Measurements from ENCODE around the gene ULBP3.
"Not testable (repeated sequence)": the region's sequence is repeated elsewhere in the genome, so short reads cannot be mapped to it uniquely, and the experiment has no call there.

The ULBP3 gene

GRCh38 chr6:150088481-150089154 lies 19.7 kb upstream of the ULBP3 start:
- no peaks in the 10 kb centered on the region for H3K36me3 Mint-ChIP-seq (ENCODE audit: low read depth)
- no peak overlapping the region for H3K4me3 Mint-ChIP-seq
- no peak overlapping the region for H3K27ac Mint-ChIP-seq
- H3K4me1 Mint-ChIP-seq (ENCODE audit: low read depth): no peaks in the 10 kb centered on the region
- peaks cover 21% of the 10 kb centered on the region for H3K27me3 Mint-ChIP-seq (ENCODE audit: low read depth)
- no peaks in the 10 kb centered on the region for H3K9me3 Mint-ChIP-seq

- Mint-ChIP-seq H3K36me3 (ENCODE audit: low read depth) (no peaks in the 10 kb centered on the region), H3K9me3 (no peaks in the 10 kb centered on the region), H3K27me3 (ENCODE audit: low read depth) (peaks cover 25% of the 10 kb centered on the region), H3K4me3 (no peak overlapping the region), H3K4me1 (ENCODE audit: low read depth) (no peaks in the 10 kb centered on the region), H3K27ac (no peak overlapping the region)
These were observed 18.4 kb upstream of the ULBP3 start for GRCh38 chr6:150087336-150087735.

DNA sequence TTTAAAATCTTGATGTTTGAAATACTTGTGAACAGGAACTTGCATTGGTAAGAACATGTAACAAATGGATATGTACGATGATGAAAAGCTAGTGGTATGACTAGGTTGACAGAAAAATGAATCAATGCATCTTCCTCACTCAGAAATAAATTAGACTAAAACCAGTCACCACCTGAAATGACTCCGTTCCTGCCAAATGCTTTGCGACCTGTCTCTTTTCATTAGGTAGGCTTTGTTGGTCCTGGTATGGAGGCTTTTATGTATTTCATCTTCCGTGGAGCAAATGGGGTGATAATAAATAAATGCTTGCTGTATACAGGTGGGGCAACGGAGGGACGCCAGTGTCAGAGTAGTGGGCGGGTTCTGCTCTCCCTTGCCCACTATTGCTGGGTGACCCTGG lies 17.1 kb upstream of the ULBP3 start:
- Mint-ChIP-seq H3K27ac (no peak overlapping the region), H3K36me3 (ENCODE audit: low read depth) (no peaks in the 10 kb centered on the region), H3K4me1 (ENCODE audit: low read depth) (no peaks in the 10 kb centered on the region), H3K9me3 (no peaks in the 10 kb centered on the region), H3K27me3 (ENCODE audit: low read depth) (peaks cover 25% of the 10 kb centered on the region), H3K4me3 (no peak overlapping the region)

GRCh38 chr6:150084426-150084825 lies 15.5 kb upstream of the ULBP3 start:
- Mint-ChIP-seq H3K36me3 (ENCODE audit: low read depth) (no peaks in the 10 kb centered on the region), H3K27me3 (ENCODE audit: low read depth) (peaks cover 27% of the 10 kb centered on the region), H3K9me3 (no peaks in the 10 kb centered on the region), H3K27ac (no peak overlapping the region), H3K4me3 (no peak overlapping the region), H3K4me1 (ENCODE audit: low read depth) (peaks cover 5% of the 10 kb centered on the region)

DNA sequence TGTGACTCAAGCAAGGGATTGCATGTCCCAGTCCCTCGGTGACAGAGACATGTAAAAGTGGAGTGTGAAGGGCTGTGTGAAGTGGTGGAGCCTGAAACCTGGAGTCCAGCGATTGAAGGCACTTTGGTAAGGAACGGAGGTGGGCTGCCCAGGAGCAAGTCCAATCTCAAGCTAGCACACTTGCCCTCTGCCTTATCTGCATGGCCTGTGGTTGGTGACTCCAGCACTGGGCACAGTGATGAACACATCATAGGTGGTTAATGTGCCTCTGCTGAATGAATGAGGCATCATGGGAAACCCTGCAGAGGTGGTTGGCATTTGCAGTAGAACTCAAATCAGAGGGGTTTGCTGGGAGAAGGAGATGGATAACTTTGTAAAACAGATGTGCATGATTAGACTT lies 14.9 kb upstream of the ULBP3 start:
- Mint-ChIP-seq H3K27ac (no peak overlapping the region), H3K27me3 (ENCODE audit: low read depth) (peaks cover 28% of the 10 kb centered on the region), H3K4me1 (ENCODE audit: low read depth) (peaks cover 8% of the 10 kb centered on the region), H3K4me3 (no peak overlapping the region), H3K9me3 (no peaks in the 10 kb centered on the region), H3K36me3 (ENCODE audit: low read depth) (no peaks in the 10 kb centered on the region)

DNA sequence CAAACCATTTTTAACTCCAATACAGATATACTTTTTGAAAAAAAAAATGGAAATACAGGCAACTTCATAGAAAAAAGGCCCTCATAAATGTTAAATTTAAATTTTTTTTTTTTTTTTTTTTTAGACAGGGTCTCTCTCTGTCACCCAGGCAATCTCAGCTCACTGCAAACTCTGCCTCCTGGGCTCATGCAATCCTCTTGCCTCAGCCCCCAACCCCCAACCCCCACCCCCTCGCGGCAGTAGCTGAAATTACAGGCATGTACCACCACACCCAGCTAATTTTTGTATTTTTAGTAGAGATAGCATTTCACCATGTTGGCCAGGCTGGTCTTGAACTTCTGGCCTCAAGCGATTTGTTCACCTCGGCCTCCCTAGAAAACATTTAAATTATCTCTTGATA lies 12.8 kb upstream of the ULBP3 start:
- H3K4me3 Mint-ChIP-seq: no peak overlapping the region
- no peak overlapping the region for H3K27ac Mint-ChIP-seq
- peaks cover 10% of the 10 kb centered on the region for H3K4me1 Mint-ChIP-seq (ENCODE audit: low read depth)
- H3K36me3 Mint-ChIP-seq (ENCODE audit: low read depth): no peaks in the 10 kb centered on the region
- peaks cover 39% of the 10 kb centered on the region for H3K27me3 Mint-ChIP-seq (ENCODE audit: low read depth)
- no peaks in the 10 kb centered on the region for H3K9me3 Mint-ChIP-seq

DNA sequence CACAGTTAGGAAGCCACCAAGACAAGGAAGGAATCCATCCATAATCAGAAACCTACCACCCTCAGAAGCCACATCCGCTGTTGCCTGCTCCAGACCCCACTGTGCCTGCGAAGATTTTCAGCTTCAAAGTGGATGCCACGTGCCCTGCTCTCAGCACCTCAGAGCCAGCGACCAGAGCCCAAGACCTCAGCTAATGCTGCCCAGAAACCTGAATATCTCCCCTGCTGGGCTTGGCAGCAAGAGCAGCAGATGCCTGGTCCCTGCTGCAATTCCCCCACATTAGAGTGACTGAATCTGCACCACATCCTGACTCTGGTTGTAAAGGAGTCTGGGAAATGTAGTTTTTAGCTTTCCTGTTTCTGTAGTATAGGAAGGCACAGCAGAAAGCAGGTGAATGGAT lies 10.7 kb upstream of the ULBP3 start:
- Mint-ChIP-seq H3K27me3 (ENCODE audit: low read depth) (peaks cover 47% of the 10 kb centered on the region), H3K27ac (no peak overlapping the region), H3K4me3 (peak overlapping the region; percentile 30), H3K9me3 (no peaks in the 10 kb centered on the region), H3K36me3 (ENCODE audit: low read depth) (no peaks in the 10 kb centered on the region), H3K4me1 (ENCODE audit: low read depth) (peaks cover 15% of the 10 kb centered on the region)

- H3K4me3 Mint-ChIP-seq: no peak overlapping the region
- peaks cover 51% of the 10 kb centered on the region for H3K27me3 Mint-ChIP-seq (ENCODE audit: low read depth)
- H3K4me1 Mint-ChIP-seq (ENCODE audit: low read depth): peaks cover 15% of the 10 kb centered on the region
- H3K36me3 Mint-ChIP-seq (ENCODE audit: low read depth): no peaks in the 10 kb centered on the region
- H3K27ac Mint-ChIP-seq: no peak overlapping the region
- H3K9me3 Mint-ChIP-seq: no peaks in the 10 kb centered on the region
These were observed 9.9 kb upstream of the ULBP3 start for GRCh38 chr6:150078788-150079187.

DNA sequence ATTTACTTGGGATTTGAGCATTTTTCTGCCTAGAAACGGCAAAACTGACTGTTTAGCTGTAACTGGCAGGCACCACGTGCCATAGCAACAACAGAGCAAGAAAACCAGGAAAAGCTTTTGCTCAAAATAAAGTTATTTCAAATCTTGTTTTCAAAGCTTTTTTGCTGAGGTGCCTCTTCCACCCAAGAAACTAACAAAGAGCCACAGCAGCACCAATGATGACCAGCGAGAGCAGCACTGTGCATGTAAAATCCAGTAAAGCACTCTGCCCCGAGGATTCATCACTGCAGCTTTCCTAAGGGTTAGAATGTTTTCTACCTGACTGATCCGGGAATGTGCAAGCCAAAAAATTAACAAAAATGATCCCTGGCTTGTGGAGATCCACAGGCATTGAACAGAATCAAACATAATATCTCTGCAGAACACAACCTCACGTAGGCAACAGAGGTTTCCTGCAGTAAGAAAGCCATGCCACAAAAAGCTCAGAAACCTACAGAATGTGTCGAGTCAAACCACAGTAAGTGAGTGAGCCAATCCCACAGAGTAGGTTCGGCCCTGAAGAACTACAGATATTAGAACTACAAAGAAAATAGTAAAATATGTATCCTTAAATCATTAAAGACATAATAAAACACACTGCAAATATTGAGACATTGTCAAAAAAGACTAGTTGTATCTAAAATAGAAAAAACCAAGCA lies 7.4 kb upstream of the ULBP3 start:
- Mint-ChIP-seq H3K27me3 (ENCODE audit: low read depth) (peaks cover 45% of the 10 kb centered on the region), H3K36me3 (ENCODE audit: low read depth) (no peaks in the 10 kb centered on the region), H3K9me3 (no peaks in the 10 kb centered on the region), H3K27ac (no peak overlapping the region), H3K4me3 (peak overlapping the region; percentile 7), H3K4me1 (ENCODE audit: low read depth) (peaks cover 18% of the 10 kb centered on the region)

- Mint-ChIP-seq H3K9me3 (no peaks in the 10 kb centered on the region), H3K27ac (no peak overlapping the region), H3K4me1 (ENCODE audit: low read depth) (peaks cover 24% of the 10 kb centered on the region), H3K4me3 (no peak overlapping the region), H3K36me3 (ENCODE audit: low read depth) (no peaks in the 10 kb centered on the region), H3K27me3 (ENCODE audit: low read depth) (peaks cover 45% of the 10 kb centered on the region)
These were observed 6.1 kb upstream of the ULBP3 start for GRCh38 chr6:150075034-150075421.

DNA sequence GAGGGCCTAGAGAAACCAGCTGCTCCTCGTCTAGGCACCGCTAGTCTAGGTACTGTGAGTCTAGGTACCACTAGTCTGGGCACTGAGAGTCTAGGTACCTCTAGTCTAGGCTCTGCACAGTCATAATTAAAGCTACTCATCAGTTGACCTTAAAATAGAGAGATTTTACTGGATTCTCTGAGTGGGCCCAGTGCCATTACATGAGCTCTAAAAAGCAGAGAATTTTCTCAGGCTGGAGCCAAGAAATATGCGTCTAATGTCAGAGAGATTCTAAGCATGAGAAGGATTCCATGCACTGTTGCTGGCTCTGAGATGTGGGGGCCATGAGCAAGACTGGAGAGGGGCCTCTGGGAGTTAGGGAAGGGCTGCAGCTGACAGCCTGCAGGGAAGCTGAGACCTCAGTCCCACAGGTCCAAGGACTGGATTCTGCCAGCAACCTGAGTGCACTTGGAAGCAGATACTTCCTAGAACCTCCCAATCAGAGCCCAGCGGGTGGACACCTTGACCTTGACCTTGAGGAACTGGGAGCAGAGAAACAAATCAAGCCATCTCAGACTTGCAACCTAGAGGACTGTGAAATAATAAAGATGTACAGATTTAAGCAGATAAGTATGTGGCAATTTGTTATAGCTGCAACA lies 5.6 kb upstream of the ULBP3 start:
- H3K4me3 Mint-ChIP-seq; H3K36me3 Mint-ChIP-seq (ENCODE audit: low read depth); H3K9me3 Mint-ChIP-seq; H3K27ac Mint-ChIP-seq: not testable (repeated sequence)
- Mint-ChIP-seq H3K27me3 (ENCODE audit: low read depth) (peaks cover 43% of the 10 kb centered on the region), H3K4me1 (ENCODE audit: low read depth) (peaks cover 19% of the 10 kb centered on the region)

DNA sequence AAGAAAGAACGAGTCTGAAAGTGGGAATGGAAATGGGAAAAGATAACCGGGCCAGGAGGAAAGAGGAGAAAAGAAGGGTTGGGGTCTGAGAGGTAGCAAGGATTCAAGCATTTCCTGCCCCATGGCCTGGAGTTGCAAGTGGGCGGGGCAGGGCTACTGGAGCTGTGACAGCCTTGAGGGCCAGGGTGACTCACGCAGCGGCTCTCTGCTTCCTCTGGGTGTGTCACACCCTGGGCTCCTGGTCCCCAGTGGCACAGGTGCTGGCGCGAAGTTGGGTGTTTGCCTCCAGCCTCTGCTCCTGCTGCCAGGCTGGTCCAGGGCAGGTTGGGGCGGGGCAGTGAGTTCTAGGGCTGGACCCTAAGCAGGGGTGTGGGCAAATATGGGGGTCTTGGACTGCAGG lies 3.3 kb upstream of the ULBP3 start:
- H3K9me3 Mint-ChIP-seq: no peaks in the 10 kb centered on the region
- peak overlapping the region; percentile 21 for H3K4me3 Mint-ChIP-seq
- H3K27me3 Mint-ChIP-seq (ENCODE audit: low read depth): peaks cover 36% of the 10 kb centered on the region
- H3K27ac Mint-ChIP-seq: no peak overlapping the region
- H3K4me1 Mint-ChIP-seq (ENCODE audit: low read depth): peaks cover 23% of the 10 kb centered on the region
- H3K36me3 Mint-ChIP-seq (ENCODE audit: low read depth): no peaks in the 10 kb centered on the region

DNA sequence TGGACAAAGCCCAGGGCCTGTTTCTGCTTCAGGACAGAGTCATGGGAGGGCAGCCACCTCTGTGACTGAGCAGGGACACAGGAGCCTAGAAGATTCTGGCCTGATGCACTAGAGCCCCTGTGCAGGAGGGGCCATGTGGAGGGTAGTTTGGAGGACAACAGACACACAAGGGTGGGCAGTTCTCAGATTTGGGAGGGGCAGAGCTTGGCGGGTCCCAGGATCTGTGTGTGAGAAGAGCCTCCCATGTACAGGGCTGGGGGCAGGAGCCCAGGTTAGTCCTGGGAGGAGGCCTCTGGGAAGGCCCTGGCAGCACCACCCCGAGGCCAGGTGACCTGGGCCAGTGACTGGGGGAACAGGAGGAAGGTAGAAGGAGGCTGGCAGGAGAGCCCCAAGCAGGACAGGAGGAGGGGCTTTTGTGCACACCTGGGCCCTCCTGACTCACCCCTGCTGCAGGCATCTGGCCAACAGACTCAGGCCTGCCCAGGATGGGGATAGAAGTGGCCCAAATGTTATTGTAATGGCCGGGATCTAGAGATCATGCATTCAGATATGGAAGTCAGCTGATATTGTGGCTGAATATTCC lies 1.4 kb upstream of the ULBP3 start:
- H3K4me3 Mint-ChIP-seq: no peak overlapping the region
- H3K9me3 Mint-ChIP-seq: no peaks in the 10 kb centered on the region
- H3K27me3 Mint-ChIP-seq (ENCODE audit: low read depth): peaks cover 36% of the 10 kb centered on the region
- H3K4me1 Mint-ChIP-seq (ENCODE audit: low read depth): peaks cover 16% of the 10 kb centered on the region
- no peaks in the 10 kb centered on the region for H3K36me3 Mint-ChIP-seq (ENCODE audit: low read depth)
- no peak overlapping the region for H3K27ac Mint-ChIP-seq

GRCh38 chr6:150069706-150070105 lies 785 bp upstream of the ULBP3 start:
- Mint-ChIP-seq H3K27ac (no peak overlapping the region), H3K4me3 (no peak overlapping the region), H3K27me3 (ENCODE audit: low read depth) (peaks cover 30% of the 10 kb centered on the region), H3K4me1 (ENCODE audit: low read depth) (peaks cover 16% of the 10 kb centered on the region), H3K9me3 (no peaks in the 10 kb centered on the region), H3K36me3 (ENCODE audit: low read depth) (no peaks in the 10 kb centered on the region)

DNA sequence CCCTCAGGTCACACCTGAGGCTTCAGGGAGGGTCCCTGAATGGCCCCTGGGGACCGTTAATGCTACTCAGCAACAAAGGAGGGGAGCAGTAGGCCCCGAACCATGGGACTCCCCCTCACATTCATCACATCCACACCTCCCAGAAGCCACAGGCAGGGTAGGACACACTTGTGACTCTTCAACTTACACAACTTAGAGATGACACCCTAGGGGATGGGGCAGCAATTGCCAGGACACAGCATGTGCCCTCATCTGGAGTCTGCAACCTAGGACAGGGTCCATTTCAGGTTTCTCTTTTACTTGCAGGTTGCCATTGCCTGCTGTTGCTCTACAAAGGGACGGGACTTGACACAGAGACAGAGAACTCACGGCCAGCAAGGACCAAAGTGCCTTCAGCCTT lies 770 bp downstream of the ULBP3 start:
- Mint-ChIP-seq H3K27ac (no peak overlapping the region), H3K4me3 (peak overlapping the region; percentile 75), H3K27me3 (ENCODE audit: low read depth) (peaks cover 31% of the 10 kb centered on the region), H3K36me3 (ENCODE audit: low read depth) (no peaks in the 10 kb centered on the region), H3K4me1 (ENCODE audit: low read depth) (peaks cover 16% of the 10 kb centered on the region), H3K9me3 (no peaks in the 10 kb centered on the region)
